Mesothelial cell of epicardium (in vitro differentiated cells): ENCODE measurements around the gene FAM3B. TPM values are rescaled to one million over a fixed set of nuclear protein-coding genes. Genes with fewer than 3 reads are reported as not detected.

Experiments used
- DNase-seq, 2 experiments: peaks; one replicate each; pipeline ENCODE4 v3.0.0; 2021; ENCODE audit warnings: low spot score in 2 of 2; ENCODE audit not compliant: unreplicated experiment in 2 of 2
- H3K27ac Mint-ChIP-seq: 2 replicates; pipeline ENCODE4 v1.8.0; 2021; ENCODE audit warnings: mixed read lengths
- H3K27me3 Mint-ChIP-seq: 2 replicates; pipeline ENCODE4 v1.8.0; 2021; ENCODE audit warnings: low read depth, mixed read lengths
- H3K36me3 Mint-ChIP-seq: 2 replicates; pipeline ENCODE4 v1.8.0; 2021; ENCODE audit warnings: mixed read lengths
- H3K4me1 Mint-ChIP-seq: 2 replicates; pipeline ENCODE4 v1.8.0; 2021; ENCODE audit warnings: mixed read lengths
- H3K4me3 Mint-ChIP-seq: 2 replicates; pipeline ENCODE4 v1.8.0; 2021; ENCODE audit warnings: mild to moderate bottlenecking, moderate library complexity, mixed read lengths
- H3K9me3 Mint-ChIP-seq: 2 replicates; pipeline ENCODE4 v1.8.0; 2021; ENCODE audit warnings: mixed read lengths
- CTCF ChIP-seq: fragments of 200-600 bp; sonication (generic); IDR thresholded peaks from one replicate; pipeline ENCODE4 v1.5.0; 2021; ENCODE audit warnings: antibody characterized with exemption; ENCODE audit not compliant: unreplicated experiment
- total RNA-seq: library from RNA; stranded (reverse); gene quantifications from 3 replicates; pipeline ENCODE4 v1.2.1, GENCODE V29; 2021

Gene FAM3B
- total RNA-seq, 1 donor from 2014 or later: 1.4 TPM

- H3K9me3 Mint-ChIP-seq: no peaks in the 10 kb centered on the region
- no peak for DNase-seq
- no peak overlapping the region for H3K4me3 Mint-ChIP-seq
- no peaks in the 10 kb centered on the region for H3K36me3 Mint-ChIP-seq
- no peak overlapping the region for H3K27ac Mint-ChIP-seq
- peaks cover 22% of the 10 kb centered on the region for H3K27me3 Mint-ChIP-seq
- peaks cover 3% of the 10 kb centered on the region for H3K4me1 Mint-ChIP-seq
- no peak for TF ChIP-seq CTCF
Measured at GRCh38 chr21:41321908-41322495, 5.4 kb downstream of the FAM3B start.

GRCh38 chr21:41322496-41323382 lies 6.1 kb downstream of the FAM3B start:
- TF ChIP-seq CTCF: no peak

GRCh38 chr21:41325138-41325912 lies 8.7 kb downstream of the FAM3B start:
- H3K36me3 Mint-ChIP-seq: no peaks in the 10 kb centered on the region
- no peaks in the 10 kb centered on the region for H3K4me1 Mint-ChIP-seq
- H3K9me3 Mint-ChIP-seq: no peaks in the 10 kb centered on the region
- no peak for TF ChIP-seq CTCF
- no peak overlapping the region for H3K4me3 Mint-ChIP-seq
- H3K27me3 Mint-ChIP-seq: peaks cover 5% of the 10 kb centered on the region
- no peak overlapping the region for H3K27ac Mint-ChIP-seq
- DNase-seq: no peak

More at GRCh38 chr21:41322496-41323382, 6.1 kb downstream of the FAM3B start:
- DNase-seq: no peak
- no peaks in the 10 kb centered on the region for H3K4me1 Mint-ChIP-seq
- H3K9me3 Mint-ChIP-seq: no peaks in the 10 kb centered on the region
- peaks cover 15% of the 10 kb centered on the region for H3K27me3 Mint-ChIP-seq
- H3K36me3 Mint-ChIP-seq: no peaks in the 10 kb centered on the region
- no peak overlapping the region for H3K4me3 Mint-ChIP-seq
- no peak overlapping the region for H3K27ac Mint-ChIP-seq

GRCh38 chr21:41326414-41327080 lies 9.9 kb downstream of the FAM3B start:
- Mint-ChIP-seq H3K27ac (no peak overlapping the region), H3K9me3 (no peaks in the 10 kb centered on the region), H3K4me1 (no peaks in the 10 kb centered on the region), H3K27me3 (peaks cover 2% of the 10 kb centered on the region), H3K36me3 (no peaks in the 10 kb centered on the region), H3K4me3 (no peak overlapping the region)
- no peak for DNase-seq
- no peak for TF ChIP-seq CTCF

- no peak for TF ChIP-seq CTCF
- Mint-ChIP-seq H3K27me3 (peaks cover 7% of the 10 kb centered on the region), H3K4me3 (no peak overlapping the region), H3K27ac (no peak overlapping the region), H3K36me3 (no peaks in the 10 kb centered on the region), H3K4me1 (no peaks in the 10 kb centered on the region), H3K9me3 (peaks cover 9% of the 10 kb centered on the region)
- DNase-seq: no peak
Measured at GRCh38 chr21:41327753-41328152, 11.2 kb downstream of the FAM3B start.
